ENCODE measurements around the gene INTS13.

DNA sequence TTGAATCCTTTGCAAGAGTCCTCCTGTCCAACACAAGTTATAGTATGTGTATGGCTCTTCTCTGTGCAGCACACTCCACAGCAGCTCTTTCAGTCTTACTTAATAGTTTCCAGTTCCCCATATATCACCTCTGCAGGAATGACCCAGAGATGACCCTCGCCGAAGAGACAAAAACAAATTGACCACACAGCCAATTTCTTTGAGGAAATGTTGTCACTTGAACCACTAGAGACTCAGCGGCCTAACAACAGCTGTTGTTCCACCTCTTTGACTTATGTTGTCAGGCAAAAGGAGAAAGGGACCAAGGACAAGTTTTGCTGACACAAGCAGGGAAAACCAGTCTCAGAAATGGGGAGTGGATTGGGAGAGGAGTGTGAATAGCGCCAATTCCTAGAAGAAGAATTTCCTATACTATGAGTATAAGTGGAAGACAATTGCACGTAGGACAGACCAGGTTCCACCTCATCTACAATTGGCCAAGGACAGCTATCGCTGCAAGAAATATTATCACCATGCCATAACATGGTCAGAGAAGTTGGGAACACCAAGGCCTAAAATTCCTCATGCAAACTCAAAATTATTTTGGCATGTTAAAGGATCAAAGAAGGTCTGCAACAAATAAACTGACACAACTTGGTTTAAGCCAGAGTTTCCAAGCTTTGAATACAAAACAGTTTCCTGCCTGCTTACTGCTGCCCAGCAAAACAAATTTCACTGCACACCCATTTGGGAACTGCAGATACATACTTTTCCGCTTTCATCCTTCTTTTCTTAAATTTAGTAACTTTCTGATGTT is 63.1 kb downstream of the INTS13 start:
- no peak for TF ChIP-seq EZH2 (IDR thresholded peaks at IDR 0.05; ENCODE audit: insufficient read depth, poor library complexity, severe bottlenecking)
- no peak for TF ChIP-seq EZH2phosphoT487 (IDR thresholded peaks at IDR 0.05; ENCODE audit: insufficient read depth, low read depth)
